PC-3 (cell line): Measurements from ENCODE around the gene CCNI2. TPM values are rescaled to one million over a fixed set of nuclear protein-coding genes. Genes with fewer than 3 reads are reported as not detected.

Experiments used
- ATAC-seq: fragments of 200-7000 bp; cut with Tn5 transposase; 2 replicates; pipeline ENCODE4 v1.9.1; 2020; ENCODE audit warnings: mild to moderate bottlenecking, moderate library complexity
- BruUV-seq: library from RNA; stranded (reverse); fragments of 400-500 nt; replicated peaks from 2 replicates; lab custom pipeline; 2021; lab: Mats Ljungman, UMichigan
- CTCF ChIA-PET: fragments of 300-600 bp; sonication (Branson Sonifier 250); formaldehyde crosslinking; loops from one replicate; lab custom pipeline; 2022; ENCODE audit warnings: antibody characterized with exemption; lab: Charles Lee
- POLR2A ChIA-PET: fragments of 300-600 bp; sonication (Branson Sonifier 250); formaldehyde crosslinking; loops from one replicate; lab custom pipeline; 2022; ENCODE audit warnings: antibody characterized with exemption; ENCODE audit not compliant: unreplicated experiment; lab: Charles Lee
- DNase-seq: peaks from one replicate; pipeline ENCODE4 v3.0.0-alpha.2; 2015
- H2AFZ ChIP-seq: fragments of 300-600 bp; sonication (generic); 2 replicates; pipeline ENCODE4 v1.6.0; 2016; ENCODE audit warnings: antibody characterized with exemption, low read length
- H3F3A ChIP-seq: fragments of 300-600 bp; sonication (generic); one replicate; pipeline ENCODE4 v1.6.0; 2017; ENCODE audit warnings: antibody characterized with exemption, low read length, control low read depth, mild to moderate bottlenecking; ENCODE audit not compliant: unreplicated experiment
- H3K27ac ChIP-seq: fragments of 300-600 bp; sonication (generic); 2 replicates; pipeline ENCODE4 v1.5.1; 2016; ENCODE audit warnings: mild to moderate bottlenecking, low read length
- H3K27me3 ChIP-seq: fragments of 300-600 bp; sonication (generic); 2 replicates; pipeline ENCODE4 v1.6.1; 2016; ENCODE audit warnings: low read length, mixed read lengths
- H3K36me3 ChIP-seq: fragments of 300-600 bp; sonication (generic); 2 replicates; pipeline ENCODE4 v1.6.1; 2016; ENCODE audit warnings: low read depth, mixed run types, low read length, mixed read lengths
- H3K4me1 ChIP-seq: fragments of 300-600 bp; sonication (generic); 2 replicates; pipeline ENCODE4 v1.5.1; 2016; ENCODE audit warnings: low read length; ENCODE audit not compliant: insufficient read depth
- H3K4me2 ChIP-seq: fragments of 300-600 bp; sonication (generic); 2 replicates; pipeline ENCODE4 v1.6.0; 2016; ENCODE audit warnings: low read length
- H3K4me3 ChIP-seq: fragments of 300-600 bp; sonication (generic); 2 replicates; pipeline ENCODE4 v1.5.1; 2016; ENCODE audit warnings: mild to moderate bottlenecking, low read length, mixed read lengths
- H3K79me2 ChIP-seq: fragments of 300-600 bp; sonication (generic); 2 replicates; pipeline ENCODE4 v1.6.1; 2017; ENCODE audit warnings: low read length, mixed read lengths
- H3K9ac ChIP-seq: fragments of 300-600 bp; sonication (generic); 2 replicates; pipeline ENCODE4 v1.6.0; 2016; ENCODE audit warnings: mild to moderate bottlenecking, low read length
- H3K9me2 ChIP-seq: fragments of 300-600 bp; sonication (generic); replicated peaks from 2 replicates; pipeline ENCODE4 v1.6.1; 2016; ENCODE audit warnings: mixed run types, low read length, mixed read lengths
- H3K9me3 ChIP-seq: fragments of 300-600 bp; sonication (generic); 2 replicates; pipeline ENCODE4 v1.6.1; 2016; ENCODE audit warnings: low read length, mixed read lengths
- H4K20me1 ChIP-seq: fragments of 300-600 bp; sonication (generic); 2 replicates; pipeline ENCODE4 v1.6.1; 2016; ENCODE audit warnings: low read length, mixed read lengths
- EZH2 ChIP-seq: fragments of 300-600 bp; sonication (generic); IDR thresholded peaks from one replicate; pipeline ENCODE4 v1.6.1; 2017; ENCODE audit warnings: antibody characterized with exemption, mild to moderate bottlenecking, low read length; ENCODE audit not compliant: unreplicated experiment
- EZH2phosphoT487 ChIP-seq: fragments of 300-600 bp; sonication (generic); IDR thresholded peaks from 2 replicates; pipeline ENCODE4 v1.6.1; 2018; ENCODE audit warnings: mild to moderate bottlenecking, antibody characterized with exemption, low read length, borderline replicate concordance
- intact Hi-C: fragments of 100-400 bp; cut with micrococcal nuclease; formaldehyde crosslinking; loops from 2 replicates; pipeline ENCODE4 v1.9.0; 2023
- total RNA-seq: library from RNA; depleted of rRNA; stranded (reverse); fragments of >200 nt; gene quantifications from 2 replicates; pipeline ENCODE4 v1.2.3, GENCODE V29; 2014
- TF ChIP-seq, protein P1 (sequence below): fragments of 300-600 bp; sonication (generic); conservative IDR thresholded peaks from 2 replicates; pipeline ENCODE4 v1.5.1; 2017; ENCODE audit warnings: antibody characterized with exemption, low read depth, mild to moderate bottlenecking, low read length

Gene CCNI2
- total RNA-seq, 1 experiment from 2014 or later, result not detected

DNA sequence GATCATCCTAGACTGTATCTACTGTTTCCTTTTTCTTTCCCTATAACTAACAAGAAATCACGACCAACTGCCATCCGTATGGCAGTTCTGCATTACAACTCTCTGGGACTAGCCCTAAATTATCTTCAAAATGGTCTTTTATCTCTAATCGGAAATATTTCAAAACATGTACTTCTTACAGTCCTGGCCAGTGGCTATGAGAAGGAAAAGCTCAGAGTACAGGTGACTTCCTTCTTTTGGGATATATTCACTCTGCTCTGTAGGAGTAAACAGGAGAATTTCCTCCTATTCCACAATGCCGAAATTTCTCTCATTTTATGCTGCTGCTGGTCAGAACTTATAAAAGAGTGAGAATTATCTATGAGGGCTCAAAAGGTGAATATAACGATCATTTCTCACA is 31.6 kb downstream of the CCNI2 start:
- H3K27me3 ChIP-seq, result no peaks in the 10 kb centered on the region
- intact Hi-C loops, result loop anchor here (5.0 kb wide), 1 partner anchor 43 kb away; no protein-coding TSS in a partner anchor
- ChIA-PET CTCF (no interaction called here), POLR2A (no interaction called here)
- no peak for TF ChIP-seq EZH2
- no peak for TF ChIP-seq EZH2phosphoT487
- TF ChIP-seq, protein P1, sequence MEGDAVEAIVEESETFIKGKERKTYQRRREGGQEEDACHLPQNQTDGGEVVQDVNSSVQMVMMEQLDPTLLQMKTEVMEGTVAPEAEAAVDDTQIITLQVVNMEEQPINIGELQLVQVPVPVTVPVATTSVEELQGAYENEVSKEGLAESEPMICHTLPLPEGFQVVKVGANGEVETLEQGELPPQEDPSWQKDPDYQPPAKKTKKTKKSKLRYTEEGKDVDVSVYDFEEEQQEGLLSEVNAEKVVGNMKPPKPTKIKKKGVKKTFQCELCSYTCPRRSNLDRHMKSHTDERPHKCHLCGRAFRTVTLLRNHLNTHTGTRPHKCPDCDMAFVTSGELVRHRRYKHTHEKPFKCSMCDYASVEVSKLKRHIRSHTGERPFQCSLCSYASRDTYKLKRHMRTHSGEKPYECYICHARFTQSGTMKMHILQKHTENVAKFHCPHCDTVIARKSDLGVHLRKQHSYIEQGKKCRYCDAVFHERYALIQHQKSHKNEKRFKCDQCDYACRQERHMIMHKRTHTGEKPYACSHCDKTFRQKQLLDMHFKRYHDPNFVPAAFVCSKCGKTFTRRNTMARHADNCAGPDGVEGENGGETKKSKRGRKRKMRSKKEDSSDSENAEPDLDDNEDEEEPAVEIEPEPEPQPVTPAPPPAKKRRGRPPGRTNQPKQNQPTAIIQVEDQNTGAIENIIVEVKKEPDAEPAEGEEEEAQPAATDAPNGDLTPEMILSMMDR, result no peak
- no peaks in the 10 kb centered on the region for H3K9me2 ChIP-seq
- ATAC-seq (no peak), DNase-seq (no peak)
- no peaks in the 10 kb centered on the region for H4K20me1 ChIP-seq
- H3K4me2 ChIP-seq, result no peak overlapping the region
- H3K4me1 ChIP-seq, result peaks cover 22% of the 10 kb centered on the region
- no peak overlapping the region for H3K9ac ChIP-seq
- H3K9me3 ChIP-seq, result no peaks in the 10 kb centered on the region
- no peaks in the 10 kb centered on the region for H3K36me3 ChIP-seq
- no TSS peak for BruUV-seq
- no peak overlapping the region for H2AFZ ChIP-seq
- peaks cover 28% of the 10 kb centered on the region for H3K79me2 ChIP-seq
- no peak overlapping the region for H3K27ac ChIP-seq
- no peak overlapping the region for H3K4me3 ChIP-seq
- H3F3A ChIP-seq, result no peaks in the 10 kb centered on the region

DNA sequence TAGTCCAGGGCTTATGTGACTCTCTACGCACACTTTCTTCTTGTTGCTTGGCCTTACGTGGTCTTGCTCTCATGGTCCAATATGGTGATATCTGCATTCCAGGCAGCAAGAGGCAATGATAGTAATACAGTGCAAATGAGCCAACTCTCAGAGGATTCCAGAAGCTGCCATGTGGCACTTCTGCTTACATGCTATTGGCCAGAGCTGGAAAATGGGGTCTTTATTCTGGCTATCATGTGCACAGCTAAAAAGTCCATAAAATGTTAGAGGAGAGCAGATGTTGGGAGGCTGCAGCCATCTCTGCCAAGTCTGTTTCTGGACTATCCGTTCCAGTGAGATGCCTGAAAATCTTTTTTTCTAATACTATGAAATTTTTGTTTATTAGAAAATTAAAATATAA is 32.7 kb downstream of the CCNI2 start:
- Histone ChIP-seq H3F3A (no peaks in the 10 kb centered on the region), H3K36me3 (no peaks in the 10 kb centered on the region), H3K4me1 (peaks cover 22% of the 10 kb centered on the region), H4K20me1 (no peaks in the 10 kb centered on the region), H3K9me3 (no peaks in the 10 kb centered on the region), H3K9ac (no peak overlapping the region), H3K9me2 (no peaks in the 10 kb centered on the region), H3K79me2 (peaks cover 17% of the 10 kb centered on the region), H3K27me3 (no peaks in the 10 kb centered on the region), H2AFZ (no peak overlapping the region), H3K27ac (no peak overlapping the region), H3K4me2 (no peak overlapping the region), H3K4me3 (no peak overlapping the region)
- DNase-seq, result no peak
- POLR2A ChIA-PET, result no interaction called here
- intact Hi-C loops, result loop anchor here (5.0 kb wide), 1 partner anchor 42 kb away; no protein-coding TSS in a partner anchor
- TF ChIP-seq EZH2phosphoT487 (no peak), EZH2 (no peak)
- TF ChIP-seq, protein P1, result no peak
- no TSS peak for BruUV-seq
- ATAC-seq, result no peak
- CTCF ChIA-PET, result no interaction called here

DNA sequence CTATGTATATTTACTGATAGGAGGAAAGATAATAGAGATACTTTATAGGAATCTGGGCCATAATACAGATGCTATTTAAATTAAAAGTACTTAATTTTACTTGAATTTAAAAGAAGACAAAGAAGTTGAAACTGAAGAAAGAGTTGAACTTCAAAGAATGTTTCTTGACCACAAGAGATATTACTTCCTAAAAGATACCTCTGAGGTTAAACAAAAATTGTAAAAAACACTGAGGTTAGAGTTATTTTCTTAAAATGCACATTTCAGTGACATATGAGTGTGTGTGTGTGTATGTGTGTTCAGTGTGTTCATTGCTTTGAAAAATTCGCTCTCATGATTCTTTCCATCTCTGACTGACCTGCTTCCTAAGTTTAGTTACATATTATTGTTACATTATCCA is 33.4 kb downstream of the CCNI2 start:
- Histone ChIP-seq H3K9ac (no peak overlapping the region), H2AFZ (no peak overlapping the region), H3K4me3 (no peak overlapping the region), H3K79me2 (peaks cover 11% of the 10 kb centered on the region), H3K27me3 (no peaks in the 10 kb centered on the region), H3K9me3 (no peaks in the 10 kb centered on the region), H3K4me1 (peaks cover 20% of the 10 kb centered on the region), H3K27ac (no peak overlapping the region), H3F3A (no peaks in the 10 kb centered on the region), H4K20me1 (no peaks in the 10 kb centered on the region), H3K36me3 (no peaks in the 10 kb centered on the region), H3K9me2 (no peaks in the 10 kb centered on the region), H3K4me2 (no peak overlapping the region)
- ChIA-PET CTCF (no interaction called here), POLR2A (no interaction called here)
- intact Hi-C loops, result no loop called here
- DNase-seq (no peak), ATAC-seq (no peak)
- no TSS peak for BruUV-seq
- TF ChIP-seq, protein P1, result no peak
- TF ChIP-seq EZH2, result no peak
- no peak for TF ChIP-seq EZH2phosphoT487
